COLO829 (cell line): ENCODE data around the gene ASXL1.

Experiments
- DNase-seq: peaks from one replicate; pipeline ENCODE4 v3.0.0; 2012; ENCODE audit warnings: low spot score

Gene ASXL1

DNA sequence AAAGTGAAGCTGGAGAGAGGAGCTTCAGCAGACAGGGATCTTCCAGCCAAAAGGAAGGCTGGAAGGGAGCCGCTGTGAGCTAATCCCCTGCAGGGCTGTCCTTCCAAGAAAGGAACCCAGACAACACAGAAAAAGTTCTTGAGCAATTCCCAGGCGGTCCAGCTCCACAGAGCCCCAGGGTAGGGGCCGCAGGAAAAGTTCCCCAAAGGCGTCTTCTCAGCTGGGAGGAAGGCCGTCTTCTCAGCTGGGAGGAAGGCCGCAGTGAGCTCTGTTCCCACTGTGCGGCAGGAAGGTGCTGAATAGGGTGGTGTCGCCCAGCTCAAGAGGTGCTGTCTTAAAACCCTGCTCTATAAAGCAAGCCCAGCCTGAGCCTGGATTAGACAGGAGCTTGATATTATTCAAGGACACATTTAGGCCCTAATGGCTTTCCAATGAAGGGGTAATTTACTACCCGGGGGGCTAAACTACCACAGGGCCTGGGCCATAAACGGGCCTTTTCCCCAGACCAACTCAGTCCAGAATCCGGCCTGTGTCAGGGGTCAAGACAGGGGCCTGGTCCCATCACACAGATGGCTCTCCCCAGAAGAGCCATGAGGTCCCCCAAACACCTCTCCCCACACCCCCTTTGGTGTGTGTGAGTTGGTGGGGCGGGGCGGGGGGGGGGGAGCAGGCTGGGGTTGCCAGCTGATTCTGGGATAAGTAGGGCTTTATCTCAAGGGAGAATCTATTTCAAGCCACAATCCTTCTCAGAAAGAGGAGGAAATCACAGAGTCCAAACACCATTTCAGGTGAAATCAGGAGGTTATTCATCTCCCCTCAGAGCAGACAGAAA lies 123.4 kb downstream of the ASXL1 start:
- no peak for DNase-seq

DNA sequence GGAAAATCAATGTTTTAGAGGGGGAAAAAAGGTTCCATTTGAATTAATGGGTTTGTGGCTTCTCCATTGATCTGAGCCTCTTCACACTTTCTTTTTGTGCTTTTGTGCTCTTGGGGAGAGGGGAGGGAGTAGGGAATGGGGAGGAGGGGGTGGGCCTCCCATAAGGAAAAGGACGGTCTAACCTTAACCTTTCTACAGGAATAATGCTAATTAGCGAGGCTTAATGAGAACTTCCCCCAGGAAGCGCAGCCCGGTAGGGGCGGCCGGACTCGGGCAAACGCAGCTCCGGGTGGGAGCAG lies 124.0 kb downstream of the ASXL1 start:
- no peak for DNase-seq

DNA sequence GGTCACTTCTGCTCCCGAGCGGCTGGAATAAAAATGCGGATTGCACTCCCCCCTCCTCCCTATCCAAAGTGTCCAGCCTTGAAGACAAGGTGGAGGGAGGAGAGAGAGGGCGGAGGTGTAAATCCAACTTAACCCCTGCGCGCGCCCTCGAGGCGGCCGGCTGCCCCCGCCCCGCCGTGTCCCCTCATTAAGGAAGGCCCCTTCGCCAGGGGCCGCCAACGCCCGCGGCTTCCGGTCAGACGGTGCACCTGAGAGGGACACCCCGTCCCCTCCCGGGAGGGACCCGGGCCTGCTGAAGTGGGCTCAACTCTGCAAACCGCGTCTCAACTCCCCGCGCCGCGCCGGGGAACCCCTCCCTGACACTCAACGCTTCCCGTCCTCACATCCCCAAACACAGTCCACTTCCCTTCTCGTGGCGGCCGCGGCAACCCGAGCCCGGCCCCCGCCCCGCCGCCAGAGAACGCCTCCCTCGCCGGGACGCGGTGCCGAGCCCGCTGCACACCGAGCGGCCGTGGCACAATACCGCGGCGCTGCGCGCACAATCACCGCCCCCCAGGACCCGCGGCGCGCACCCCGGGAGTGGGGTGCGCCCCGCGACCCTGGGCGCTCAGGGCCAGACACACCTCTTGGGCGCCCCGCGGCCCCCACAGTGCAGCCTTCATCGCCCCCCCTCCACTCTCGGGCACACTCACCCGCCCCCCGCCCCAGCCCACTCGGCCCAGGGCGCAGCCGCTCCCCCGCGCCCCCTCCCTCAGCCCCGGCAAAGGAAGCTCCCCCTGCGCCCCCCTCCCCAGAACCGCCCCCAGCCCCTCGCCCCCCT lies 124.5 kb downstream of the ASXL1 start:
- no peak for DNase-seq

DNA sequence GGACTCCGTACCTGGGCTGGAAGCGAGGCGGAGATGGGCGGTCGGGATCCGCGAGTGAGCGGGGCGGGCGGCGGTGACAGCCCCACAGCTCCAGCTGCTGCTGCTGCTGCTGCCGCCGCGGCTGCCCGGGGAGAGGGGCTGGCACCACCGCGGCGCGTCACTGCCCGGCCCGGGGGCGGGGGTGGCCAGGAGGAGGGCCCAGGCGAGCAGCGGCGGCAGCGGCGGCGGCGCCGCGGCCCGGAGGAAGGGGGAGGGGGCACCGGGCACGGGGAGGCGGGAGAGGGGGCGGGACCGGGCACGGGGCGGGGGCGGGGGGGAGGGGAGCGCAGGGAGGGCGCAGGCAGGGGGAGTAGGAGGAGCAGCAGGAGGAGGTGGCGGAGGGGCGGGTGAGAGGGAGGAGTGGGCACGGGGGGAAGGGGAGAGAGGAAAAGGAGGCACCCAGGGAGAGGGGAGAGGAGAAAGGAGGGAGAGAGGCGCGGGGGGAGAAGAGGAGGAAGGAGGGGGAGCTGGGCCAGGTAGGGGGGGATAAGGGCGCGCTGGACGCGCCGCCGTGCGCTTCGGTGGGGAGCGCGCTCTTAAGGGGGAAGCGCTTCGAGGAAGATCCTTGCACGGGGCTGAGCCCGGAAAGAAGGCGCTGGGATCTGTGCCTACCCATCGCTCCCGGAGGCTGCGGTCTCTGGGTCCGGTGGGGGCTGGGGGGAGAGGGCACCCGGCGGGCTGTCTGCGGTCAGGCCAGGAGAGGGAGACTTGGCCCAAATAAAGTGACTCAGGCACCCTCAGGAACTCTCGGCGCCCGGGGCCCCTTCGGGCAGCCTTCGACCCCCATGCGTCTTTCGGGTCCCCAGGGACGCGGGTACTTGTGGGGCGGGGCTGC lies 125.5 kb downstream of the ASXL1 start:
- peak; percentile 57 for DNase-seq

DNA sequence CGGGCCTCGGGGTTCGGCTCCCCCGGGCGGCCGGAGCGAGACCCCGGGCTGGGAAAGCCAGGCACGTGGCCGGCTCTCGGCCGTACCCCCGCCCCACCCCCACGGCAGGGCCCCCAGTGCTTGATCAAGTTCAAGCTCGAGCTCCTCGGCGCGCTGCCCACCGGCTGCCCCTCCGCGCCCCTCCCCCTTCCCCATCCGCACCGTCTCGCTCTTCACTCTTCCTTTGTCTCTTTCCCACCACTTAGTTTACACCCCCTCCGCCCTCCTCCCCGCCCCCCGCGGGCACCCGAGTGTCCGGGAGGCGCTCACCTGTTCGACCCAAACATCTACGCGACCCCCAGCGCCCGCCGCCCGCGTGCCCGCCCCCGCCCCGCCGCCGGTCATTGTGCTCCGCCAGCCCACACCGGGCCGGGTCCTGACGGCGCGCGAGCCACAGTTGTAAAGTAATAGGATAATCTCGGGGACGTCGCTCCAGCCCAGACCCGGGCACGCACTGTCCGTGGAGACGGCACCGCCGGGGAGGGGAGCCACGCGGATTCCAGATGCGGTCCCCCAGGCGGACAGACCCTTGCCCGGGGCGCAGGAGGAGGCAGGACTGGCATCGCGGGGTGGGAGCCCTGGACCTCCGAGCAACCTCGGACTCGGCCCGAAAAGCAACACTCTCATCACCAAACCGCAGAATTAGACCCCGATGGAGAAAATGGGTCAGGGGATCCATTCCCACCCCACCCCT lies 126.3 kb downstream of the ASXL1 start:
- no peak for DNase-seq

DNA sequence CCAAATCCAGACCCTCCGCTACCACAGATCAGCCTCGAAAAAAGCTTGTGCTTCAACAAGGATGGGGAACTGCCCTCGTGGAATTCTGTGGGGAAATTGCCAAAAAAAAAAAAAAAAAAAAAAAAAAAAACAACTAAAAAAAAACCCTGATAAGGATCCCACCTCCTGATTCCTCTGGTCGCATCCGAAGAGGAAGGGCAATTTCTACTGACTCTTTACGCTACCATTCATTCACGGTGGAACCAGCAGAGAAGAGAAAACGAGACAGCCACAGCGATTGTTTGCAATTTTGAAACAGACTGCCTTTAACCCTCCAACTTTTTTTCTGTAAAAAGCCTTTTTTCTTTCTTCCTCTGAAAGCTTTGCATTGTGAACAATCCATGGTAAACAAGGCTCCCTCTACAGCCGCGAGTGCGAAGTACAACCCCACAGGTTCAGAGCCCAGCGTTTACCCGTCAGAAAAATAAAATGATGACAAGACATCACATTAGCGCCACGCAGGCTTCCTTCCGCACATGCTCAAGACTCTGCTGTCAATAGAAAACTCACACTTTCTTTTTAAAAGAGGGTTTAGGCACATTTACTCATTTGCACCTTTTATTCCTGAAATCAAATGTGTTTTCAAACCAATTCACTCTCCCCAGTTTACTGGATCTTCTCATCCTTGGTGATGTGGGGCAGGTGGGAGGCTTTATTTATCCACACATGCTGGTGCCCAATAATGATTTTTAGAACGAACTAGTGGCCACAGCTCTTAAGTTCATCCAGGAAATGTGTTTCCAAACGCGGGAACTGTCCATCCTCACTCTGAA lies 127.0 kb downstream of the ASXL1 start:
- peak; percentile 80 for DNase-seq

DNA sequence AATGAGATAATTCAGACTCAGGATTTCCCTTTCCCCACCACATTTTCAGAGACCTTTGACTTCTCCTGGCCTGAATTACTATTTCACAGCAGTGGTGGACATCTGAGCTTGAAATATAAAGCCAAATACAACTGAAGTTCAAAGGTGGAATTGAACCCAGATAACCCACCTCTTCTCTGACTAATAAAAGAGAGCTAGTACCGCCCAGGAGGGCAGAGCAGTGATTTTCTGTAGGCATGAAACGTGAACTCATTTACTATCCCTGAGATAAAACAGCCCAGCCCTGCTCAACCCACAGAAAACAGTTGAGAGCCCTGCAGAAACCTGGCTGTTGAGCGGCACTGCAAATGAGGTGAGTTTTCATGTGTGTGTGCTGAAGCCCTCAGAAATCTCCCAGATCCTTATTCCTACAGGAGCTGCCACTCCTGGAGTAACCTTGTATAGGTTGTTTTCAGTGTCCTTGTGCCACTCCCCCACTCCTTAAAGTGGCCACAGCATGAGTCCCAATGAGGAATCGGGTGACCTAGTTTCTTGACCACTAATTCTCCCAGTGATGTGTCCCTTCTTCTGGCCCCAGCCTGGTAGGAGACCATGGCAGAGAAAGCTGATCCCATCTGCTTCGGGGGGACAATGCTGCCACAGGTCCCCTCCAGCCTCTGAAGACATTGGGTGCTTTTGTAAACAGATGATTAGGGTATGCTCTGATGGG lies 127.8 kb downstream of the ASXL1 start:
- no peak for DNase-seq

DNA sequence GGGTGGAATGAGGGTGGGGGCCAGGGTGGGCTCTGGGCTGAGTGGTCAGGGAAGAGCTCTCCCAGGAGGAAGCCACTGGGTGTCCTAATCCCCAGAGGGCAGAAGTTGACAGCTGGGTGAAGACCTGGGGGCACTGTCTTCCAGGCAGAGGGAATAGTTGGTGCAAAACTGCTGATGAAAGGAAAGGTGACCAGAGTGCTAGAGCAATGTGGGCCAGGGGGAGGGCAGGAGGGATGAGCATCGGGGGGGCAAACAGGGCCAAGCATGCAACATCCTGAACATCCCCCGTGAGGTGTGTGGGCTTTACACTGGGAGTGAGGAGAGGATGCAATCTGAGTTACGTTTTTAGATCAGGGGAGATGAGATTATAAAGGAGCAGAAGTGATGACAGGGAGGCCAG lies 129.2 kb downstream of the ASXL1 start:
- DNase-seq, result no peak

DNA sequence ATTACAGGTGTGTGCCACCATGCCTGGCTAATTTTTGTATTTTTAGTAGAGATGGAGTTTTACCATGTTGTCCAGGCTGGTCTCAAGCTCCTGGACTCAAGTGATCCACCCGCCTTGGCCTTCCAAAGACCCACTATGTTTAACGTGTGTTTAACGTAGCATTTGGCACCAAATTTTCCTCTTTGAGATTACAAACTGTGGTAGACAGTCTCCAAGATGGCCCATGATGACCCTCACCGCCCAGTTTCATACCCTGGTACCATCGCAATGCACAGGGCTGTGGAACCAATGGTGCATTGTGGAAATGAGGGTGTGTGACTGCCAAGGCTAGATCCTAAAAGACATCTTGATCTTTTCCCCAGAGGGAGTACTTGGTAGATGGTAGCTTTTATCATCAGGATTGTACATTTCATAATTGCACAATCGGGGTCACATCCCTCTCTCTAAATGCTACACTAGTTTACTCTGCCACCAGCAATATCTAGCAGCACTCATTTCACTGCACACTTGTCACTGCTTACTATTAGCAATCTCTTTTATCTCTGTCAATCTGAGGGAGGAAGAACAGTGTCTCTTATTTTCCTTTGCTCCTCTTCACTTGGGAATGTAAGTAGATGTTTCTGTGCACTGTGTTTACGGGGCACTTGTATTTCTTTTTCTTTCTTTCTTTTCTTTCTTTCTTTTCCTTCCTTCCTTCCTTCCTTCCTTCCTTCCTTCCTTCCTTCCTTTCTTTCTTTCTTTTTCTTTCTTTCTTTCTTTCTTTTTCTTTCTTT lies 130.1 kb downstream of the ASXL1 start:
- DNase-seq, result no peak
